PC-9 (cell line): ENCODE data around the gene FOXD2. TPM values are rescaled to one million over a fixed set of nuclear protein-coding genes. Genes with fewer than 3 reads are reported as not detected.
A peak's percentile ranks its signal among the peaks of the same experiment; 100 is the strongest.

Experiments
- BruUV-seq: library from RNA; stranded (reverse); fragments of 400-500 nt; replicated peaks from 2 replicates; lab custom pipeline; 2021; lab: Mats Ljungman, UMichigan
- CTCF ChIA-PET: fragments of 300-600 bp; sonication (Branson Sonifier 250); formaldehyde crosslinking; loops from one replicate; lab custom pipeline; 2022; ENCODE audit warnings: antibody characterized with exemption; lab: Charles Lee
- POLR2A ChIA-PET: fragments of 300-600 bp; sonication (Branson Sonifier 250); formaldehyde crosslinking; loops from one replicate; lab custom pipeline; 2022; ENCODE audit warnings: antibody characterized with exemption; ENCODE audit not compliant: unreplicated experiment; lab: Charles Lee
- DNase-seq, 2 experiments: peaks; one replicate each; pipeline versions ENCODE4 v3.0.0 to v3.0.0-alpha.2; 2015 to 2022; ENCODE audit warnings: mixed read lengths in 1 of 2
- H2AFZ ChIP-seq: fragments of 200-600 bp; sonication (generic); 2 replicates; pipeline ENCODE4 v1.8.1; 2017; ENCODE audit warnings: antibody characterized with exemption
- H3F3A ChIP-seq: fragments of 200-600 bp; sonication (generic); 2 replicates; pipeline ENCODE4 v1.8.1; 2017; ENCODE audit warnings: antibody characterized with exemption, mild to moderate bottlenecking, low read depth; ENCODE audit not compliant: insufficient read depth
- H3K27ac ChIP-seq: fragments of 200-600 bp; sonication (generic); 2 replicates; pipeline ENCODE4 v1.6.1; 2016; ENCODE audit warnings: mixed run types
- H3K27me3 ChIP-seq: fragments of 200-600 bp; sonication (generic); 2 replicates; pipeline ENCODE4 v1.6.1; 2016; ENCODE audit warnings: low read depth, mixed run types; ENCODE audit not compliant: insufficient read depth
- H3K36me3 ChIP-seq: fragments of 200-600 bp; sonication (generic); 2 replicates; pipeline ENCODE4 v1.6.1; 2016; ENCODE audit warnings: low read depth, mixed run types
- H3K4me1 ChIP-seq: fragments of 200-600 bp; sonication (generic); replicated peaks from 2 replicates; pipeline ENCODE4 v1.6.1; 2016; ENCODE audit warnings: mixed run types; ENCODE audit not compliant: insufficient read depth
- H3K4me2 ChIP-seq: fragments of 200-600 bp; sonication (generic); 2 replicates; pipeline ENCODE4 v1.6.1; 2017; ENCODE audit warnings: mixed run types
- H3K4me3 ChIP-seq: fragments of 200-600 bp; sonication (generic); 2 replicates; pipeline ENCODE4 v1.6.1; 2016; ENCODE audit warnings: mixed run types
- H3K79me2 ChIP-seq: fragments of 200-600 bp; sonication (generic); 2 replicates; pipeline ENCODE4 v1.6.1; 2017; ENCODE audit warnings: low read depth, mixed run types
- H3K9me2 ChIP-seq: fragments of 200-600 bp; sonication (generic); 2 replicates; pipeline ENCODE4 v1.8.1; 2017; ENCODE audit warnings: mild to moderate bottlenecking; ENCODE audit not compliant: insufficient read depth
- H3K9me3 ChIP-seq: fragments of 200-600 bp; sonication (generic); 2 replicates; pipeline ENCODE4 v1.8.1; 2016; ENCODE audit warnings: low read depth; ENCODE audit not compliant: insufficient read depth
- H4K20me1 ChIP-seq: fragments of 200-600 bp; sonication (generic); 2 replicates; pipeline ENCODE4 v1.8.1; 2017; ENCODE audit not compliant: insufficient read depth
- CTCF ChIP-seq: fragments of 200-600 bp; sonication (generic); conservative IDR thresholded peaks from 2 replicates; pipeline ENCODE4 v1.6.1; 2017; ENCODE audit warnings: mixed run types, antibody characterized with exemption, mild to moderate bottlenecking, moderate library complexity
- EZH2 ChIP-seq: fragments of 200-600 bp; sonication (generic); IDR thresholded peaks from 2 replicates; pipeline ENCODE4 v1.8.0; 2017; ENCODE audit warnings: antibody characterized with exemption, low read depth
- intact Hi-C: fragments of 100-400 bp; cut with micrococcal nuclease; formaldehyde crosslinking; loops from one replicate; pipeline ENCODE4 v1.10.0; 2022; ENCODE audit not compliant: unreplicated experiment
- total RNA-seq: library from RNA; stranded (reverse); gene quantifications from 2 replicates; pipeline ENCODE4 v1.2.3, GENCODE V29; 2021

The FOXD2 gene
- total RNA-seq, 1 experiment from 2014 or later, result 0.35 TPM

GRCh38 chr1:47433477-47434050, 4.3 kb upstream of the FOXD2 start:
- H3K4me3 ChIP-seq, result no peak overlapping the region
- TF ChIP-seq CTCF (no peak), EZH2 (no peak)
- no TSS peak for BruUV-seq
- H3K79me2 ChIP-seq, result peaks cover 8% of the 10 kb centered on the region
- H3K9me2 ChIP-seq, result no peaks in the 10 kb centered on the region
- CTCF ChIA-PET, result interaction anchor here (0.7 kb wide), 1 partner anchor 400 kb away, joined by 5 read pairs; no protein-coding TSS in a partner anchor
- no peaks in the 10 kb centered on the region for H3K36me3 ChIP-seq
- H3K4me2 ChIP-seq, result no peak overlapping the region
- no peaks in the 10 kb centered on the region for H3K27me3 ChIP-seq
- intact Hi-C loops, result no loop called here
- peaks cover 3% of the 10 kb centered on the region; the same call in 1 of the 2 replicates for H3F3A ChIP-seq
- POLR2A ChIA-PET, result no interaction called here
- 0 out of 2 replicates have a peak, but pooled peaks cover 6% of the 10 kb centered on the region for H3K4me1 ChIP-seq
- no peak overlapping the region for H2AFZ ChIP-seq
- H4K20me1 ChIP-seq, result no peaks in the 10 kb centered on the region
- DNase-seq, result no peak
- no peaks in the 10 kb centered on the region for H3K9me3 ChIP-seq
- no peak overlapping the region for H3K27ac ChIP-seq

GRCh38 chr1:47434051-47434842, 3.6 kb upstream of the FOXD2 start:
- Histone ChIP-seq H3K79me2 (peaks cover 8% of the 10 kb centered on the region), H4K20me1 (no peaks in the 10 kb centered on the region), H3F3A (peaks cover 3% of the 10 kb centered on the region; the same call in 1 of the 2 replicates), H3K4me1 (0 out of 2 replicates have a peak, but pooled peaks cover 6% of the 10 kb centered on the region), H3K27ac (no peak overlapping the region), H3K4me3 (no peak overlapping the region), H2AFZ (no peak overlapping the region), H3K4me2 (no peak overlapping the region), H3K27me3 (no peaks in the 10 kb centered on the region), H3K9me3 (no peaks in the 10 kb centered on the region), H3K9me2 (no peaks in the 10 kb centered on the region), H3K36me3 (no peaks in the 10 kb centered on the region)
- no peak for TF ChIP-seq CTCF
- TF ChIP-seq EZH2, result no peak
- intact Hi-C loops, result no loop called here
- CTCF ChIA-PET, result interaction anchor here (0.7 kb wide), 1 partner anchor 399 kb away, joined by 5 read pairs; no protein-coding TSS in a partner anchor
- no peak for DNase-seq
- POLR2A ChIA-PET, result no interaction called here
- BruUV-seq, result no TSS peak

- peaks cover 9% of the 10 kb centered on the region; the same call in 1 of the 2 replicates for H3F3A ChIP-seq
- H3K27me3 ChIP-seq, result no peaks in the 10 kb centered on the region
- ChIA-PET CTCF (interaction anchor here (0.6 to 1.4 kb wide), 6 partner anchors 14 to 1036 kb away, joined by 3 to 15 read pairs (median 4); no protein-coding TSS in a partner anchor), POLR2A (interaction anchor here (0.6 kb wide), 1 partner anchor 245 kb away, joined by 3 read pairs; no protein-coding TSS in a partner anchor)
- no peak for DNase-seq
- H3K4me1 ChIP-seq, result 0 out of 2 replicates have a peak, but pooled peaks cover 6% of the 10 kb centered on the region
- intact Hi-C loops, result loop anchor here (1.0 to 5.0 kb wide), 3 partner anchors 123 to 275 kb away; partner anchors contain the start of genes PDZK1IP1 and STIL
- no peaks in the 10 kb centered on the region for H3K9me2 ChIP-seq
- TF ChIP-seq CTCF (no peak; the same call in 1 of the 2 replicates), EZH2 (no peak)
- peak overlapping the region; percentile 89 for H3K4me2 ChIP-seq
- 0 out of 2 replicates have a peak overlapping the region, but pooled peaks have one; percentile 89 for H2AFZ ChIP-seq
- peak overlapping the region; percentile 68; the same call in 1 of the 2 replicates for H3K4me3 ChIP-seq
- no peak overlapping the region for H3K27ac ChIP-seq
- no peaks in the 10 kb centered on the region for H4K20me1 ChIP-seq
- H3K9me3 ChIP-seq, result no peaks in the 10 kb centered on the region
- no TSS peak for BruUV-seq
- no peaks in the 10 kb centered on the region for H3K36me3 ChIP-seq
- H3K79me2 ChIP-seq, result peaks cover 8% of the 10 kb centered on the region
Observed at GRCh38 chr1:47435506-47436303, 2.1 kb upstream of the FOXD2 start.
